Right cardiac atrium (tissue), 5 donors: Measurements from ENCODE around the gene LSM6. TPM values are rescaled to one million over a fixed set of nuclear protein-coding genes. Genes with fewer than 3 reads are reported as not detected.
A peak's percentile ranks its signal among the peaks of the same experiment; 100 is the strongest.

Source experiments
- ATAC-seq, 2 donors: fragments of 200-7000 bp; cut with Tn5 transposase; one replicate each; pipeline versions ENCODE4 v1.8.0 to v1.9.1; 2020; ENCODE audit warnings: moderate library complexity in 2 of 2, mild to moderate bottlenecking in 1 of 2
- DNase-seq, 3 donors: peaks; one replicate each; pipeline ENCODE4 v3.0.0-alpha.2; 2020
- H3K27ac ChIP-seq: one replicate; pipeline ENCODE4 v1.5.1; 2013; ENCODE audit warnings: mild to moderate bottlenecking, low read length, control low read depth, moderate library complexity
- H3K27me3 ChIP-seq: one replicate; pipeline ENCODE4 v1.6.1; 2013; ENCODE audit not compliant: control insufficient read depth, insufficient read depth
- H3K4me1 ChIP-seq: one replicate; pipeline ENCODE4 v1.6.1; 2013; ENCODE audit warnings: low read length; ENCODE audit not compliant: control insufficient read depth, insufficient read depth
- H3K4me3 ChIP-seq: one replicate; pipeline ENCODE4 v1.5.1; 2013; ENCODE audit warnings: low read length, control low read depth
- H3K9me3 ChIP-seq: one replicate; pipeline ENCODE4 v1.6.1; 2013; ENCODE audit warnings: low read length; ENCODE audit not compliant: control insufficient read depth
- WGBS: extraction: QIAGEN DNeasy Blood & Tissue Kit; methylation state at CpG from one replicate; pipeline ENCODE4 v1.1.7; 2013; 5-methylcytosine and 5-hydroxymethylcytosine counted together
- intact Hi-C, 4 donors: fragments of 100-400 bp; cut with DNase I; formaldehyde crosslinking; loops; one replicate each; pipeline versions ENCODE4 v1.11.0 to v1.14.0; 2022 to 2023
- long read RNA-seq, 4 donors: library from polyadenylated mRNA; unstranded; transcript quantifications; one replicate each; pipeline ENCODE4 v2.0.0, GENCODE V29; 2020 to 2021
- polyA plus RNA-seq: library from polyadenylated mRNA; stranded (reverse); fragments of 200-250 nt; gene quantifications from one replicate; pipeline ENCODE4 v1.2.3, GENCODE V29; 2013
- total RNA-seq, 4 donors: library from RNA; stranded (reverse); fragmentation: NEBNext Ultra II Directional; extraction: Animal tissue kit (Norgen Biotek cat#: 25700); gene quantifications; one replicate each; pipeline ENCODE4 v1.2.1, GENCODE V29; 2021
- donor health status: healthy with polysubstance abuse.
- donor health status: DM: no; HTN: yes; CAD: no.
- donor health status: DM: no; HTN: no; CAD: no.
- donor health status: DM: no; HTN: yes; CAD: no; lungs with severe emphysema.
- donor health status: DM: yes; HTN: yes; CAD: no.

The LSM6 gene
- 10 to 100 TPM; 13.9 to 19.9 (median 16.4) TPM for total RNA-seq
- 31.0 TPM for polyA plus RNA-seq
- long read RNA-seq, donor 1, partial matches to known transcripts, result 2 of 8 reads
- long read RNA-seq, donor 1, other reads (novel, unspliced or antisense), result 2 of 8 reads
- long read RNA-seq, donor 2, transcript LSM6-201 (4 exons, 2,259 nt), result major isoform, 9 of 11 reads
- long read RNA-seq, donor 2, partial matches to known transcripts, result 0 of 11 reads
- long read RNA-seq, donor 2, other reads (novel, unspliced or antisense), result 1 of 11 reads
- long read RNA-seq, donor 3, partial matches to known transcripts, result 1 of 12 reads
- long read RNA-seq, donor 3, other reads (novel, unspliced or antisense), result 3 of 12 reads
- long read RNA-seq, donor 4, partial matches to known transcripts, result 1 of 7 reads
- long read RNA-seq, donor 4, other reads (novel, unspliced or antisense), result 0 of 7 reads

- no peaks in the 10 kb centered on the region for H3K27me3 ChIP-seq
- intact Hi-C loops, result loop anchor here in 1 of 4 donors (10.0 kb wide), 1 partner anchor 221 kb away; no protein-coding TSS in a partner anchor
- H3K9me3 ChIP-seq, result no peaks in the 10 kb centered on the region
- peak within 1 kb of the TSS; percentile 59 for H3K27ac ChIP-seq
- WGBS, result under 1% methylated on average over 75 of the region's 75 CpGs
- H3K4me1 ChIP-seq, result peaks cover 14% of the 10 kb centered on the region
- ATAC-seq, result peak; percentile 98 to 99
- H3K4me3 ChIP-seq, result peak within 1 kb of the TSS; percentile 61
- DNase-seq, result peak; percentile 89 to 94 (median 93)
Measured at GRCh38 chr4:146175541-146176453, at the start of gene LSM6. TSS of gene LSM6 (plus strand) at chr4:146175718. CDS start at chr4:146182922, 7,204 bp downstream.

DNA sequence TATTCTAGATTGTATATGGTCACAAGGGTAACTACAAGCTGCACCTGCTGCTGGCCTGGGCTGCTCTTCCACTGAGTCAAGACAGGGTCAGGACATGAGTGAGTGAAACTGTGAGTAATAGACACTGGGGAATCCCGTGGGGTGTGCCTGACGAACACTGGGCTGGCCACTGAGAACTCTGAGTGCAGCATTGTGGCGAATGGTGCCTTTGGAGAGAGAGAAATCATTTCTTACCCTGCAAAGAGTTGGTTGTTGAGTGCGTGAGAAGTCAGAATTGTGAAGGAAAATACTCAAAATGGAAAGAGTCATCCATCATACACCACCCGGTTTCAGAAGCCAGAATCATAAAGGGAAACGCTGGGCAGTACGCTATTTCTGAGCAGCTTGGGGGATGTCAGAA is 43.1 kb upstream of the LSM6 start:
- Histone ChIP-seq H3K27me3 (no peaks in the 10 kb centered on the region), H3K4me1 (no peaks in the 10 kb centered on the region), H3K27ac (no peak overlapping the region), H3K9me3 (no peaks in the 10 kb centered on the region), H3K4me3 (no peak overlapping the region)
- no peak for DNase-seq
- no peak for ATAC-seq
- WGBS, result 89% methylated on average over 7 of the region's 7 CpGs
- intact Hi-C loops, result no loop called here

DNA sequence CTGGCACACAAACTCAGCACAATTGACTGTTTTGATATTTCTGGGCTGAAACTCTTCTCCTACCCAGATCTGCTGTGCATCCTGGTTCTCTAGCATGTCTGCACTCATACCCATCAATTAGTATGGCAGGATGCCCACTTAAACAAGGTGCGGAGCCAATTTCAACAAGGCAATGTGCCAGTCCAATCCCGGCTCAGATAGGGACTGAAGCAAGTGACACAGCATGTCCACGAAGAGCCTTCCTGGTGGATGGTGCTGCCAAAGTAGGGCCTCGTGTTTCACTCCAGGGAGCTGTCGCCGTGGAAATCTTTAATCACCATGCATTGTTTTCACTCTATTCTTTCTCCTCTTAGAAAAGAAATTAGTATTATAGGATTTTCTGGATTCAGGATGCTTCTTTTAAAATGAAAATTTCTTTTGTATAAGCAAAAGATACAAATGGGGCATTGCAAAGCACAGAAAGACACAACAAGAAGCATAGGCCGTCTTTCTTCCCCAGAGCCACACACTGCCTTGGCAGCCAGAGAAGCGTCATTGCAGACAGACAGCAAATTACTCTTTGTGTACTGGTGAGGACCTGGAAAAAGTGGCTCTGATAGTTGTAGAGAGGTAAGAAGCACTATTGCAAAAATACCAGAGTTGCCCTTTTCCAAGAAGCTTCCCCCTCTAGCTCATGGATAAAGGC is 40.6 kb upstream of the LSM6 start:
- Histone ChIP-seq H3K27me3 (no peaks in the 10 kb centered on the region), H3K27ac (peak overlapping the region; percentile 38), H3K9me3 (no peaks in the 10 kb centered on the region), H3K4me3 (no peak overlapping the region), H3K4me1 (no peaks in the 10 kb centered on the region)
- intact Hi-C loops, result no loop called here
- ATAC-seq, result peak; percentile 93 to 94
- WGBS, result 36% methylated on average over 8 of the region's 8 CpGs
- peak; percentile 33 to 70 (median 69) for DNase-seq

- intact Hi-C loops, result no loop called here
- DNase-seq (no peak), ATAC-seq (no peak)
- Histone ChIP-seq H3K4me3 (no peak overlapping the region), H3K9me3 (no peaks in the 10 kb centered on the region), H3K27ac (no peak overlapping the region), H3K27me3 (no peaks in the 10 kb centered on the region), H3K4me1 (no peaks in the 10 kb centered on the region)
- 95% methylated on average over 2 of the region's 2 CpGs for WGBS
Measured at GRCh38 chr4:146135941-146136340, 39.6 kb upstream of the LSM6 start.

DNA sequence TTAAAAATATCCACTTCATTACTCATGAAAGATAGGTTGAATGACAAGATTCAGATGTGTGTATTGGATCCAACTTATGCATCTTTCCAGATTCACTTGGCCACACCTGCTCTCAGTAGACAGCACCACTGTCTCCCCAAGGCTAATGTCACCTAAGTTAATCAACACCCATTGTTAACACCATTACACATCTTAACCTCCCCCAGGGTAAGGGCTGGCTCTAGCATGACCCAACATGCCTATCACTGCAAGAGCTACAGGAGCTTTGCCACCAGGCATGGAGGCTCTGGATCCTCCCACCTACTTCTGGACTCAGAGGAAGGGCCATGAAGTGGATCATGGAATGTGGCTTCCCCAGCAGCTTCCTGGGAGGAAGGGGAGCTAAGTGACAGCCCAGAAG is 32.8 kb upstream of the LSM6 start:
- H3K4me1 ChIP-seq, result no peaks in the 10 kb centered on the region
- DNase-seq, result no peak
- ATAC-seq, result no peak
- intact Hi-C loops, result no loop called here
- no peak overlapping the region for H3K27ac ChIP-seq
- no peak overlapping the region for H3K4me3 ChIP-seq
- H3K9me3 ChIP-seq, result no peaks in the 10 kb centered on the region
- H3K27me3 ChIP-seq, result no peaks in the 10 kb centered on the region

GRCh38 chr4:146143888-146144287 is 31.6 kb upstream of the LSM6 start:
- no peaks in the 10 kb centered on the region for H3K27me3 ChIP-seq
- H3K27ac ChIP-seq, result no peak overlapping the region
- intact Hi-C loops, result no loop called here
- no peaks in the 10 kb centered on the region for H3K4me1 ChIP-seq
- DNase-seq (peak in 1 of 3 donors; percentile 39), ATAC-seq (no peak)
- WGBS, result 94% methylated on average over 3 of the region's 3 CpGs
- H3K4me3 ChIP-seq, result no peak overlapping the region
- no peaks in the 10 kb centered on the region for H3K9me3 ChIP-seq

GRCh38 chr4:146146918-146147317 is 28.6 kb upstream of the LSM6 start:
- no peaks in the 10 kb centered on the region for H3K9me3 ChIP-seq
- H3K27me3 ChIP-seq, result no peaks in the 10 kb centered on the region
- intact Hi-C loops, result no loop called here
- no peak overlapping the region for H3K4me3 ChIP-seq
- no peaks in the 10 kb centered on the region for H3K4me1 ChIP-seq
- ATAC-seq, result no peak
- no peak for DNase-seq
- WGBS, result 92% methylated on average over 3 of the region's 3 CpGs
- H3K27ac ChIP-seq, result no peak overlapping the region

- H3K9me3 ChIP-seq, result no peaks in the 10 kb centered on the region
- H3K4me3 ChIP-seq, result no peak overlapping the region
- H3K4me1 ChIP-seq, result no peaks in the 10 kb centered on the region
- intact Hi-C loops, result no loop called here
- no peak for DNase-seq
- no peaks in the 10 kb centered on the region for H3K27me3 ChIP-seq
- H3K27ac ChIP-seq, result no peak overlapping the region
- ATAC-seq, result no peak
- WGBS, result 59% methylated on average over 4 of the region's 4 CpGs
Measured at GRCh38 chr4:146148021-146148420, 27.5 kb upstream of the LSM6 start.

- Histone ChIP-seq H3K27ac (no peak overlapping the region), H3K9me3 (no peaks in the 10 kb centered on the region), H3K4me1 (no peaks in the 10 kb centered on the region), H3K27me3 (no peaks in the 10 kb centered on the region), H3K4me3 (no peak overlapping the region)
- intact Hi-C loops, result no loop called here
- DNase-seq (no peak), ATAC-seq (no peak)
- 38% methylated on average over 2 of the region's 2 CpGs for WGBS
Measured at GRCh38 chr4:146154057-146154456, 21.5 kb upstream of the LSM6 start.

GRCh38 chr4:146155152-146155724 is 20.3 kb upstream of the LSM6 start:
- Histone ChIP-seq H3K4me3 (no peak overlapping the region), H3K9me3 (no peaks in the 10 kb centered on the region), H3K4me1 (no peaks in the 10 kb centered on the region), H3K27me3 (no peaks in the 10 kb centered on the region), H3K27ac (no peak overlapping the region)
- DNase-seq (no peak), ATAC-seq (no peak)
- 64% methylated on average over 3 of the region's 3 CpGs for WGBS
- intact Hi-C loops, result no loop called here
